GM10847 (cell line): ENCODE data around the gene CSNK2A1.

Source experiments
- POLR2A ChIP-seq: IDR thresholded peaks from 2 replicates; pipeline ENCODE4 v1.6.1; 2011; ENCODE audit not compliant: insufficient read length; ENCODE audit errors: extremely low read depth

Gene CSNK2A1

DNA sequence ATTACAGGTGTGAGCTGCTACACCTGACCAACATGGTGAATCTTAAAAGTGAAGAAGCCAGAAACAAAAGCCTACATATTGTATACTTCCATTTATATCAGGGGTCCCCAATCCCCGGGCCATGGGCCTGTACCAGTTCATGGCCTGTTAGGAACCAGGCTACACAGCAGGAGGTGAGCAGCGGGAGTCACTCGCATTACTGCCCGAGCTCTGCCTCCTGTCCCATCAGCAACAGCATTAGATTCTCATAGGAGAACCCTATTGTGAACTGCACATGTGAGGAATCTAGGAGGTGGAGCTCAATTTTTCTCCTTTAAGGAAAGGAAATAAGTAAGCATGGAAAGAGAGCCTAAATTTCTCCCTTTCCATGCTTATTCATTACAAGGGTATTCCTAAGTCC lies 21.7 kb downstream of the CSNK2A1 start:
- no peak for TF ChIP-seq POLR2A

DNA sequence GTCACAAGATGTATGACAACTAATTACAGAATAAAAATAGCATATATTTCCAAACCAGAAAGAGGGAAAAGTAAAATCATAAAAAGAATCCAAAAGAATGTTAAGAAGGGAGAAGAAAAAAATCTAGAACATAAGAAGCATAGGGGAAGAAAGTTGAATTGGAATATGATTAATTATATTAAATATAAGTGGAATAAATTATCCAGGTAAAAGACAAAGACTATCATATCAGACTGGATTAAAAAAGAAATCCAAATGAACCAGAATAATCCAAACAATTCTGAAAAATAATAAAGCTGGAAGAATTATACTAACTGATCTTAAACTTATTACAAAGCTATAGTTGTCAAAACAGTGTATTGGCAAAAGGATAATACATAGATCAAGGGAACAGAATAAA lies 23.6 kb downstream of the CSNK2A1 start:
- TF ChIP-seq POLR2A, result no peak

DNA sequence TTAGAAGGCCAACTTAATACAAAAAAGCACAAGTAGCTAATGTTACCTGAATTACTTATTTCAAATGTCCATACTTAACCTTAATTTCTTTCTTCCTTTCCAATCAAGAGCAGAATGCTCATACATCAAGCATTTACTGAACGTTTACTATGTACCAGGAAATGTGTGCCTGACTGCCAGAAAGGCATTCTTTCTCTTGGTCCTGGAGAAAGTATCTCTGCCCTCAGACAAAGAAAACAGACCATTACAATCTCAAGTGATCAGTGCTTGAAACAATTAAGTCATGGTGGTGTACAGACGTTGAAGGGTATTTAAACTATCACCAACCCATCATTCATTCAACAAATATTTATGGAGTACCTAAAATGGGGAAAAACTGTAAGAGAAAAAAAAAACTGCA lies 26.4 kb downstream of the CSNK2A1 start:
- TF ChIP-seq POLR2A, result no peak

DNA sequence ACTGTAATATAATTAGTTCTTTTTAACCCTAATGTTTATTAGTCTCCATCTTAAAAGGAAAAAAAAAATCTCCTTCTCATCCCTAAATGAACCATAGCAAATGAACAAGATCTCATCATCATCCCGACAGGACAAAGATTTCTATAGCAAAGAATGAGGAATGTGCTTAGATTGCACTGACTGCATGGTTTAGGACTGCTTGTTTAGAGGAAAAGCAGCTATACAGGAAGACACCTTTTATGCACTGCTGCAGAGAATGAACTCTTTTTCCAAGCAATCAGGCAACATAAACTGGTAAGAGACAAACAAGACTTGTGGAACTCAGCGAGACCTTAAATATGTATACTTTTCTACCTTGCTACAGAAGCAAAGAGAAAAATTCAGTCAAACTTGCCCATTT lies 26.8 kb downstream of the CSNK2A1 start:
- no peak for TF ChIP-seq POLR2A

DNA sequence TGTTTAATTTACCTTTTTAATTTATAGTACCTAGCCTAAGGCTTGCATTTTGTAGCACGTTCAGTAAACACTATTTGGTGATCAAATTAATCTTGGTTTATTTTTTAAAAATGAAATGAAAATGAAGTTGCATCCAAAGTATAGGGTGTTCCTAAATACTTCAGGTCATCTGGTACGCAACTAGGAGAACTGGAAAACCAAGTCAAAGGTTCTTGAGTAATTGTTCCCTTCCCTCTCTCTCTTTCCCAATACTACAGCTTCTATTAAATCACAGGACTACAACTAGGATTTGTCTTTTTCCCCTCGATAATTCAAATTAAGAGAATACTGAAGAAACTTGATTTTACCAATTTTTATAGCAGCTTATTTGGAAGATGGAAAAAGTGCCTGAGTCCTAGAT lies 27.9 kb downstream of the CSNK2A1 start:
- TF ChIP-seq POLR2A, result no peak

DNA sequence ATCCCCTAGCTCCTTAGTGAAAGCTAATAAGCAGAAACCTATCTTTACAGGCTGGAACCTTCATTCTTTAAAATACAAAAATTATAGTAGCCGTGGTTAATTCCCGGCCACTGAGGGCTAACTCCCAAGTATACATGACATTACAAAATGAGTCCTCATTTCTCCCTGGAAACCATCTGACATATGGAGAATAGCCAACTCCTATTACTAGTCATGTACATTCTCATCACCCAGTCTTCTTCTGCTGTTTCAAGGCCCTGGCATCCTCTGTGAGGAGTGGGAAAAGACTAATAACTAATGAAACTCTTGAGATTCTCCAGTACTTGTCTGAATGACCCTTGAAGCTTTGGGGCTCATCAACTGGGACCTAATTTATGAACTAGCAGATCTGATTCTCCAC lies 30.2 kb downstream of the CSNK2A1 start:
- TF ChIP-seq POLR2A, result no peak

DNA sequence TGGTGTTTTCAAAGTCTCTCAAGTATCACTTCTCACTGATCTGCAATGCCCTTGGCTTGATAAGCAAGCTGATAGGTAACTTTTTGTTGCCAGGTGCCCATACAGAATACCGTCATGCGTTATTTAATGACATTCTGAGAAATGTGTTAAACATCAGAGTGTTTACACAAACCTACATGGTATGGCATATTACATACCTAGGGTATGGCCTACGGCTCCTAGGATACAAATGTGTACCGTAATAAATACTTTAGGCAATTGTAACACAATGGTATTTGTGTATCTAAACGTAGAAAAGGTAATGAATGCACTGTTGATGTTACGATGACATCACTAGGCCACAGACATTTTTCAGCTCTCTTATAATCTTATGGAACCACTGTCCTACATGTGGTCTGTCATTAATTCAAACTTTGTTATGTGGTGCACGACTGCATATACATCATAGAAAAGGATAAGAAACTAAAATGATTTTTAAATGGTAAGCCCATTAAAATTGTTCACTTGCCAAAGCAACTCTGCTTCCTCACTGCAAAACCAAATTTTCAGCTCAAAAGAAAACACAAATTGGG lies 35.7 kb downstream of the CSNK2A1 start:
- TF ChIP-seq POLR2A, result no peak

DNA sequence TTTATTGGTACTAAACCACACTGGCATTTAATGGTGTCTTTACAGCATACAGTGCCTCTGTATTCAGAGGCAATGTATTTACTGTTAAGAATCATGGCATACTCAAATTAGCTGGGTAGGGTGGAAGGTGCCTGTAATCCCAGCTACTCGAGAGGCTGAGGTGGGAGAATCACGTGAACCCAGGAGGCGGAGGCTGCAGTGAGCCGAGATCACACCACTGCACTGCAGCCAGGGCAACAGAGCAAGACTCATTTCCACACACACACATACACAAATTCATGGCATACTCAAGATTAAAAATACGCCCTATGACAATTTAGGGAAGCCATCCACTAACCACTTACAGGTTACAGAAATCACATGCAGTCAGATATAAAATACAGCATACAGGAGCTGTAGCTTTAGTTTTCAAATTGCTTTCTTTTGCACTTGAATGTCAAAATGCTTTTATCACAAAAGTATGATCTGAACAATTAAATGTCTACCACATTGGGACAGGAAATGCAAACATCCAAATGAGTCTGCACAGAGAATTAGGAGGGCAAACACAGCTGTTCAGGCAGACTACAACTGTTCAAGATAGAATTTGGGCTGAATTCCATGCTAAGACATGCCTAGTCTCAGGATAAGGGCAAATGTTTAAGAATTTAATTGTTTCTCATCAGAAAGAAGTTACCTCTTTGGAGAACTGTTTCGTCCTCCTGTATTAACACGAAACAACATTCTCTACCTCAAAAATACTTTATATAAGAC lies 36.4 kb downstream of the CSNK2A1 start:
- no peak for TF ChIP-seq POLR2A

DNA sequence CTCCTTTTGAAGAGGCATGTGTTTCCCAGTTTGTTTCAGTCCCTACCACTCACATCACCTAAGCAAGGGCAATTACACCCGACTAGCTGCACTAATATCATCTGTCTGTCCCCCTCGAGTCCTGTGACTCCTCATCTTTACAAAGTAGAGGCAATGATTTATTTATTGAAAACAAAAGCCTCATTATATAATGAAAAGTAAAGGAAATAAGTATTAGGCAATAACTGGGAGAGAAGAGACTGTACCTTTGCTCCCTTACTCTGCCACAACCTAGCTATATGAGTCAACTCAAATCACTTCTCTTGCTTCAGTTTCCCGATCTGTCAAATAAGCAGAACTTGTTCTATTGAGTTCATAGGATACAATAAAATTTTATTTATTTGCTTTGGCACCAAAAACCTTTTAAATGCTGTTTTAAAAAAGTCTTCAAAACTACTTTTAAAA lies 38.9 kb downstream of the CSNK2A1 start:
- no peak for TF ChIP-seq POLR2A

DNA sequence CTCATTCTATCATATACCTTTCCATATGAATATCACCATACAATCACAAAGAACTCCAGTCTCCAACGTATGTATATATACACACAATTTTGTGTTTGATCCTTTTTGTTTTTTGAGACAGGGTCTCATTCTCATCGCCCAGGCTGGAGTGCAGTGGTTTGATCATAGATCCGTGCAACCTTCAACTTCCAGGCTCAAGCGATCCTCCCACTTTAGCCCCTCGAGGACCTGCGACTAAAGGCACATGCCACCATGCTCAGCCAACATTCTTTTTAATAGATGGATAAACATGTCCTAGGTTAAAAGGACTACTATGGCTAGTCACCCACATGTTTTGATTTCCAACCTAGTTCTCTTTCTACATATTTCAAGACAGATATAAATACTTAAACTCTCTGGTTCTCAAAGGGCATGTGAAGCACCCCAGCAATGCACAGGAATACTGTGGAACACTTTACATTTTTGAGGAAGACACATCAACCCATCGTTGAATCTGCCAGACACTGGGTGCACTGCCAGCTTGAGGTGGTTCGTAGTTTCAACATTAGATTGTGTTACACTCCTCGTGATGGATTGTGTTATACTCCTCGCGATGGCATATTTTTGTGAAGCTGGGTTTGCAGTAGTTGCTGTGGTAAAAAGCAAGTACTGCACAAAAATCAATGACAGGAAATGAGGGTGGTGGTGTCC lies 40.4 kb downstream of the CSNK2A1 start:
- TF ChIP-seq POLR2A, result no peak

DNA sequence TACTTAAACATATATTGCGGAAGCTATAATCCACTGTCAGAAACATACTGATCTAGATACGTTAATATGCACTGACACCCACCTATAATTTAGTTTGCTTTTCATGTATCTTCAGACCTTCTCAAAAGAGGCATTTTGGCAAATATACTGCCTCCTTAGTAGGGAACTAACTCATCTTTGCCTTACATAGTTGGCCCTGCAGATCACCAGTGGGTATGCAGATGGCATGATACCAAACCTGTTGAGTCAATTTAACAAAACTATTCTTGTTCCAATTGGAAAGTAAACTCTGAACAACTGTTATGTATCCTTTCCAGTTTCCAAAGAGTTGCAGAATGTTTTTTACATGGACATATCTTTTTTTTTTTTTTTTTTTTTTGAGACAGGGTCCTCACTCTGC lies 45.6 kb downstream of the CSNK2A1 start:
- TF ChIP-seq POLR2A, result no peak

DNA sequence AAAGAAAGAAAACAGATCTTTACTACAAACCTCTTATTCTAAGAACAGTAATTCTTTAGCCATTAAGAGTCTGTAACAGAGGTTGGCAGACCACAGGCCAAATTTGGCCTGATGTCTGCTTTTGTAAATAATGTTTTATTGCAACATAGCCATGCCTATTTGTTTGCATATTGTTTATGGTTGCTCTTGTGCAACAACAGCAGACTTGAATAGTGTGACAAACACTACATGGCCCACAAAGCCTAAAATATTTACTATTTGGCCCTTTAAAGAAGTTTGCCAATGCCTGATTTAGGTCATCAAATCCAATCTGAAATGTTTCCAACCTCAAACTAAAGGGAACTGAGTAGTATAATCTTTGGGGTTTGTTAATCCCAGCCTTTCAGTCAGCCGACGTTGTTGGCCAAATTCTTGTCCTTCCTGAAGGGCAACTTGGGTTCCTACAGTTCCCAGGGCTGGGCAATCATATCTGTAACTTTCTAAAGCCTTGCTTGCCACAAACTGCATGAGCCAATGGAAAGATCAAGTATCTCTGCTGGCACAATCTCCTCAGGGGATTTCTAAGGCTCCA lies 47.4 kb downstream of the CSNK2A1 start:
- TF ChIP-seq POLR2A, result no peak

DNA sequence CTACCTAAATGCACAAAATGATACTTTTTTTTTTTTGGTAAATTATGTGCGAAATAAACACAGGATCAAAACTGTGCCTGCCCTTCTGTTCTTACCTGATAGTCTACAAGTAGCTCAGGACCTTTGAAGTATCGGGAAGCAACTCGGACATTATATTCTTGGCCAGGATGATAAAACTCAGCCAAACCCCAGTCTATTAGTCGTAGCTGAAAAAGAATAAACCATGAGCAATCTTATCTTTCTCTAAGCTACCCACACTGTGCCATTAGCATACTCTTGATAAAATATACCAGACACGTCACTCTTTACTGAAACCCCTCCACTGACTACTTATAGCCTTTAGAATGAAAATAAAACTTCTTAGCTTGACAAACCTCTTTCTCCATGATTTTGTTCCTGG lies 51.4 kb downstream of the CSNK2A1 start:
- no peak for TF ChIP-seq POLR2A

DNA sequence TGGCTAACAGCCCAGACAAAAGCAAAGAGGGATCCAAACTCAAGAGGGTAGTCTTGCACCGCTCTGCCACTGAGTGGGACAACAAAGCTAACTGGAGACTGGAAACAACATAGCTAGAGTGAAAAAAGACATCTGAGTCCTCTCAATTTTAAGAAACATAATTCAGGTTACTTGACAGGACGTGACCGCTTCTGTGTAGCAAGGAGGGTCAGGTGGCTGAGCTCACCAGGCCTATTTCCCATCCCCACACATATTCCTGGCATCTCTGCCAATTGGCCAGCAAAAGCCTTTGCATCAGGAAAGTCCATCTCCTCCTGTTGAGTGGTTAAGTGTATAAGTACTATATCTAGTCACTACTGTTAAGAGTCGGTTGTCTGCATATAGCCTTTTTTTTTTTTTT lies 55.9 kb downstream of the CSNK2A1 start:
- TF ChIP-seq POLR2A, result no peak

DNA sequence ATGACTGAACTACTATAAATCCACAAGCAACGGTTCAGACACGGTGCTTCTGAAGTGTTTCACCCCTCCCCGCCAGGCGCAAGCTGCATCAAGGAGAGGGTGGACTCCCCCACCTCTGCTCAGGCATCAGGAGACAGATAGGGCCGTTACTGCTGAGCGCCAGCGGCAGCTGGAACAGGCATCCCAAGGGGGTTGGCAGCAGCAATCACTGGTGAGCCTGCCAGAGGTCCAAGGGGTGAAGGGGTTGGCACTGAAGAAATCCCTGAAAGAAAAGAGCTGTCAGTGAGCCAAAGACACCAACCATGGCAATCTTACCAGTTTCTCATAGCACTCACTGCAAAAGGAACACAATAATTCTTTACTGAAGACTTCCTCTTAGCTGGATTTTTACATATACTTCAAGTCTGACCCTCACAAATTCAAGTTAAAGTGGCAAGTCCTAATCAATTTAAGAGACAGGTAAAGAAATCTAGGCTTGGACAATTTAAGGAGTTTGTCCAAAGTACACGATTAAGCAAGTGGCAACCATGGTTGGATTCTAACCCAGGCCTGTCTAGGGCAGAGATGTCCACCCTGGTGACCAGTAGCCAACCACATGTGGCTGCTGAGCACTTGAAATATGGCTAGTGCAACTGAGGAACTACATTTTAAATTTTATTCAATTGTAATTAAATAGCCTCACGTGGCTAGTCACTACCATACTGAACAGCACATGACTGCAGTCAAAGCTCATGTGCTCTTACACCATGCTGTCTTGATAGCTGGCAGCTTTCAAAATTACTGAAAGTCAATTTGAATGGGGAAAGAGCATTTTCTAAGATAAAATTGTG lies 59.6 kb downstream of the CSNK2A1 start:
- no peak for TF ChIP-seq POLR2A

DNA sequence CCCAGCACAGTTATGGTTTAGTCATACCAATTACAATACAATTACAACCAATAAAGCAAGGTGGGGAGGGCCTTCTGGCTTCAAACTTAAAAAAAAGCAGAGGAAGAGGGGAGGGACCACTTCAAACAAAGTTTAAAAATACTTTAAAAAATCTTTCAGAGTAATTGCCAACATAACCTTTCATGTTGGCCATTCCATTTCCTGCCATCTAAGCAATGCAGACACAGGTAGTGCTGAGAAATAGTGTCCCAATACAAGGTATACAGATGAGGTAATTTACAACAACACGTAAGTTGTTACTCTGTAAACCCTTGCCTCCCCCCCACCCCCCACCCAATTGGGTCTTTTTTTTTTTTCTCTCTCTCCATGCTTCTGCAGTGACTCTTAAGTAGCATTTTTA lies 62.4 kb downstream of the CSNK2A1 start:
- no peak for TF ChIP-seq POLR2A

DNA sequence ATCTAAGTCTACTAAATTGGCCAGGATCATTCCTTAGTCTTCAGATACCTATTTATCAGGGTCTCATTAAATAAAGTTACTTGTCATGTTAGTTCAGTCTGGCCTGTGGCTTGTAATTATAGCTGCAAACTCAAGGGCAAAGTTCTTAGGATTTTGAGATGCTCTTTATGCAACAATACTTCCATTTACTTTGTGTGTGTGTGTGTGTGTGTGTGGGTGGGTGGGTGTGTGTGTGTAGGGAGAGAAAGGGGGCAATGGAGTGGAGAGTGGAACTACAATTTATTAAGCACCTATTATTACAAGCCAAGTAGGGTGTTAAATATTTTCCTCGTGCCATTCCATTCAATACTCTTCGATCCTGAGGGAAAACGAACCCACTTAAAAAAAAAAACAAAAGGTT lies 63.5 kb downstream of the CSNK2A1 start:
- no peak for TF ChIP-seq POLR2A
